SU-DHL-6 (cell line): ENCODE data around the gene ITPRIPL1.

Experiments used
- EZH2phosphoT487 ChIP-seq: fragments of 200-600 bp; sonication (generic), shearing (Covaris generic); conservative IDR thresholded peaks from 2 replicates; pipeline ENCODE4 v1.6.1; 2018; ENCODE audit warnings: mild to moderate bottlenecking, antibody characterized with exemption, low read length, moderate library complexity, mixed read lengths
- TF ChIP-seq, protein P1 (sequence below): fragments of 200-600 bp; sonication (generic); IDR thresholded peaks from one replicate; pipeline ENCODE4 v1.5.1; 2017; ENCODE audit warnings: antibody characterized with exemption, mild to moderate bottlenecking, low read length, moderate library complexity; ENCODE audit not compliant: insufficient read depth, poor library complexity, severe bottlenecking

- TF ChIP-seq, protein P1, sequence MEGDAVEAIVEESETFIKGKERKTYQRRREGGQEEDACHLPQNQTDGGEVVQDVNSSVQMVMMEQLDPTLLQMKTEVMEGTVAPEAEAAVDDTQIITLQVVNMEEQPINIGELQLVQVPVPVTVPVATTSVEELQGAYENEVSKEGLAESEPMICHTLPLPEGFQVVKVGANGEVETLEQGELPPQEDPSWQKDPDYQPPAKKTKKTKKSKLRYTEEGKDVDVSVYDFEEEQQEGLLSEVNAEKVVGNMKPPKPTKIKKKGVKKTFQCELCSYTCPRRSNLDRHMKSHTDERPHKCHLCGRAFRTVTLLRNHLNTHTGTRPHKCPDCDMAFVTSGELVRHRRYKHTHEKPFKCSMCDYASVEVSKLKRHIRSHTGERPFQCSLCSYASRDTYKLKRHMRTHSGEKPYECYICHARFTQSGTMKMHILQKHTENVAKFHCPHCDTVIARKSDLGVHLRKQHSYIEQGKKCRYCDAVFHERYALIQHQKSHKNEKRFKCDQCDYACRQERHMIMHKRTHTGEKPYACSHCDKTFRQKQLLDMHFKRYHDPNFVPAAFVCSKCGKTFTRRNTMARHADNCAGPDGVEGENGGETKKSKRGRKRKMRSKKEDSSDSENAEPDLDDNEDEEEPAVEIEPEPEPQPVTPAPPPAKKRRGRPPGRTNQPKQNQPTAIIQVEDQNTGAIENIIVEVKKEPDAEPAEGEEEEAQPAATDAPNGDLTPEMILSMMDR, result no peak
- TF ChIP-seq EZH2phosphoT487, result no peak
Observed at GRCh38 chr2:96315005-96315399, 10.1 kb upstream of the ITPRIPL1 start.
